Esophagus squamous epithelium (tissue), 4 donors: ENCODE data around the gene GP1BA.

Source experiments
- POLR2A ChIP-seq, 4 donors: fragments of 450-650 bp; IDR thresholded peaks; one replicate each; pipeline ENCODE4 v1.6.1; 2017; ENCODE audit warnings: antibody characterized with exemption in 4 of 4, mild to moderate bottlenecking in 4 of 4, moderate library complexity in 3 of 4
- TF ChIP-seq, protein P1 (sequence below), 6 experiments: fragments of 450-650 bp in 4 of 6; fragments of 200-600 bp in 2 of 6; sonication (generic) in 2 of 6; IDR thresholded peaks; one replicate each; pipeline ENCODE4 v1.5.1; 2016 to 2019; ENCODE audit warnings: antibody characterized with exemption in 6 of 6, mild to moderate bottlenecking in 4 of 6, moderate library complexity in 4 of 6

DNA sequence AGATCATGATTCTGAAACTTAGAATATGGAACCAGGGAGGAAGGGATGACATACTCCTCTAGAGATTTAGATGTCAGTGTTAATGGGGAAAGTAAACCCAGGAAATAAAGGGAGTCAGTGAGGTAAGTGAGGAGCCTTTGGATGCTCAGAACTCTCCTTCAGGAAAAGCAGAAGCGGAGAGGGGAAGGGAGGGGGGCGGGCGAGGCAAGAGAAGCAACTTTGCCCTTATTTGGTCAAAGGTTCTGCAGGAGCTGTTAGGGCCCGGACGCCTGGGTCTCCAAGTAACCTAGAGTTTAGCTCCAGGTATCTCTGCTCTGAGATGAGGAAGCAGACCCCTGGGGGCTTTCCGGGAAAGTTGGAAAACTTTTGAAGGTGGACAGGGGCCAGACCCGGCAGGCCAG lies 14.9 kb downstream of the GP1BA start:
- TF ChIP-seq, protein P1, sequence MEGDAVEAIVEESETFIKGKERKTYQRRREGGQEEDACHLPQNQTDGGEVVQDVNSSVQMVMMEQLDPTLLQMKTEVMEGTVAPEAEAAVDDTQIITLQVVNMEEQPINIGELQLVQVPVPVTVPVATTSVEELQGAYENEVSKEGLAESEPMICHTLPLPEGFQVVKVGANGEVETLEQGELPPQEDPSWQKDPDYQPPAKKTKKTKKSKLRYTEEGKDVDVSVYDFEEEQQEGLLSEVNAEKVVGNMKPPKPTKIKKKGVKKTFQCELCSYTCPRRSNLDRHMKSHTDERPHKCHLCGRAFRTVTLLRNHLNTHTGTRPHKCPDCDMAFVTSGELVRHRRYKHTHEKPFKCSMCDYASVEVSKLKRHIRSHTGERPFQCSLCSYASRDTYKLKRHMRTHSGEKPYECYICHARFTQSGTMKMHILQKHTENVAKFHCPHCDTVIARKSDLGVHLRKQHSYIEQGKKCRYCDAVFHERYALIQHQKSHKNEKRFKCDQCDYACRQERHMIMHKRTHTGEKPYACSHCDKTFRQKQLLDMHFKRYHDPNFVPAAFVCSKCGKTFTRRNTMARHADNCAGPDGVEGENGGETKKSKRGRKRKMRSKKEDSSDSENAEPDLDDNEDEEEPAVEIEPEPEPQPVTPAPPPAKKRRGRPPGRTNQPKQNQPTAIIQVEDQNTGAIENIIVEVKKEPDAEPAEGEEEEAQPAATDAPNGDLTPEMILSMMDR (IDR thresholded peaks at IDR 0.05): no peak
- no peak for TF ChIP-seq POLR2A (IDR thresholded peaks at IDR 0.05)
